Kidney epithelial cell (primary cell): ENCODE results near the gene PMP22. TPM values are rescaled to one million over a fixed set of nuclear protein-coding genes. Genes with fewer than 3 reads are reported as not detected.
"Not testable (repeated sequence)": the region's sequence is repeated elsewhere in the genome, so short reads cannot be mapped to it uniquely, and the experiment has no call there.

Source experiments
- DNase-seq: peaks from one replicate; pipeline ENCODE4 v3.0.0-alpha.2; 2010; ENCODE audit warnings: low read depth
- H3K27me3 ChIP-seq: 2 replicates; pipeline ENCODE4 v1.6.0; 2011; ENCODE audit warnings: low read length; ENCODE audit not compliant: control insufficient read depth, insufficient read depth
- H3K36me3 ChIP-seq: 2 replicates; pipeline ENCODE4 v1.5.1; 2011; ENCODE audit warnings: low read length; ENCODE audit not compliant: control insufficient read depth, insufficient read depth
- H3K4me3 ChIP-seq: 2 replicates; pipeline ENCODE4 v1.5.1; 2011; ENCODE audit warnings: low read depth, mild to moderate bottlenecking, control low read depth, low read length
- total RNA-seq: library from RNA; depleted of rRNA; stranded (reverse); fragments of >200 nt; gene quantifications from 2 replicates; pipeline ENCODE4 v1.2.3, GENCODE V29; 2015
- TF ChIP-seq, protein P1 (sequence below): IDR thresholded peaks from 2 replicates; pipeline ENCODE4 v1.5.1; 2011; ENCODE audit warnings: mild to moderate bottlenecking, moderate library complexity, low read length, control low read depth, inconsistent platforms; ENCODE audit not compliant: insufficient read depth, poor library complexity, severe bottlenecking

PMP22 gene
- total RNA-seq, 1 donor from 2014 or later = 12.6 TPM

DNA sequence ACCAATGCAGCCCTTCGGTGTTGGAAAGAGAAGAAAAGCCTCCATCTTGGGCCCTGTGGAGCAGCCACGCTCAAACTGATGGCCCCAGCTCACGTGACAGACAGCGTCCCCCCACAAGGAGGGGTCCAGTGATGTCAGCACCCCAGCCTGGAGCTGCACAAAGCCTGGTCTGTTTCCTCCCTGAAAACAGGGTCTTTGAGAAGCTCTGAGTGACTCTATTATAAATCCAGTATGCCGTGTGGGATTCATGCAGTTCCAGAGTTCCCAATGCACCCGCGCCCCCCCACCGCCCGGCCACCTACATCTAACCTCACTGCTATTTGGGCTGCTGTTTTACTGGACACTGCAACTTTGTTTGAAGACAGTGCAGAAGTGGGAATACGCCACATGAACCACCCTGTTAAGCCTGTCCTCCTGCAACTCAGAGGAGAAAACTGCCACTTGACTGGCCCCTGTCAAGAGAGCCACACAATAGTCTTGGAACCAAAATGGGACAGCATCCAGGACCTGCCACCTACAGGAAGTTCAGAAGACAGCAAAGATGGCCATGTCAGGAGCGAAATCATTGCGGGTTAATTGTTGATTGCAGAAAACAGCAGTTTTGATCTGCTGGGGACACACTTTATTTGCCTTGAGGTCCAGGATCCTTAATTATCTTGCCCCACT, 33.1 kb downstream of the PMP22 start:
- no peak overlapping the region for H3K4me3 ChIP-seq
- DNase-seq = no peak
- TF ChIP-seq, protein P1, sequence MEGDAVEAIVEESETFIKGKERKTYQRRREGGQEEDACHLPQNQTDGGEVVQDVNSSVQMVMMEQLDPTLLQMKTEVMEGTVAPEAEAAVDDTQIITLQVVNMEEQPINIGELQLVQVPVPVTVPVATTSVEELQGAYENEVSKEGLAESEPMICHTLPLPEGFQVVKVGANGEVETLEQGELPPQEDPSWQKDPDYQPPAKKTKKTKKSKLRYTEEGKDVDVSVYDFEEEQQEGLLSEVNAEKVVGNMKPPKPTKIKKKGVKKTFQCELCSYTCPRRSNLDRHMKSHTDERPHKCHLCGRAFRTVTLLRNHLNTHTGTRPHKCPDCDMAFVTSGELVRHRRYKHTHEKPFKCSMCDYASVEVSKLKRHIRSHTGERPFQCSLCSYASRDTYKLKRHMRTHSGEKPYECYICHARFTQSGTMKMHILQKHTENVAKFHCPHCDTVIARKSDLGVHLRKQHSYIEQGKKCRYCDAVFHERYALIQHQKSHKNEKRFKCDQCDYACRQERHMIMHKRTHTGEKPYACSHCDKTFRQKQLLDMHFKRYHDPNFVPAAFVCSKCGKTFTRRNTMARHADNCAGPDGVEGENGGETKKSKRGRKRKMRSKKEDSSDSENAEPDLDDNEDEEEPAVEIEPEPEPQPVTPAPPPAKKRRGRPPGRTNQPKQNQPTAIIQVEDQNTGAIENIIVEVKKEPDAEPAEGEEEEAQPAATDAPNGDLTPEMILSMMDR = no peak

DNA sequence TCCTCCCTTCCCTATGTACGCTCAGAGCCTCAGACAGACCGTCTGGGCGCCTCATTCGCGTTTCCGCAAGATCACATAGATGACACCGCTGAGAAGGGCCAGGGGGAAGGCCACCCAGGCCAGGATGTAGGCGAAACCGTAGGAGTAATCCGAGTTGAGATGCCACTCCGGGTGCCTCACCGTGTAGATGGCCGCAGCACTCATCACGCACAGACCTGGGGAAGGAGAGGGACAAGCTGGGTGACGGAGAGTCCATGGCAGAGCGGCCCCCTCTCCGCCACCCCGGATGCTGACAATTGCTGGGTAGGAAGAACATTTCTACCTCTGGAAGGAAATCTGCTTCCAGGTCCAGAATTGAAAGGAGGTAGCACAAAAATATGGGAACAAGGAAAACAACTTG, 34.3 kb downstream of the PMP22 start:
- Histone ChIP-seq H3K36me3 (no peaks in the 10 kb centered on the region), H3K4me3 (no peak overlapping the region), H3K27me3 (no peaks in the 10 kb centered on the region)
- no peak for DNase-seq
- TF ChIP-seq, protein P1 = no peak

More for the DNA sequence above, 33.1 kb downstream of the PMP22 start:
- Histone ChIP-seq H3K36me3 (no peaks in the 10 kb centered on the region), H3K27me3 (no peaks in the 10 kb centered on the region)

- not testable (repeated sequence) for H3K4me3 ChIP-seq, H3K27me3 ChIP-seq, DNase-seq, H3K36me3 ChIP-seq
Observed at GRCh38 chr17:15221827-15222226, 43.3 kb downstream of the PMP22 start.

DNA sequence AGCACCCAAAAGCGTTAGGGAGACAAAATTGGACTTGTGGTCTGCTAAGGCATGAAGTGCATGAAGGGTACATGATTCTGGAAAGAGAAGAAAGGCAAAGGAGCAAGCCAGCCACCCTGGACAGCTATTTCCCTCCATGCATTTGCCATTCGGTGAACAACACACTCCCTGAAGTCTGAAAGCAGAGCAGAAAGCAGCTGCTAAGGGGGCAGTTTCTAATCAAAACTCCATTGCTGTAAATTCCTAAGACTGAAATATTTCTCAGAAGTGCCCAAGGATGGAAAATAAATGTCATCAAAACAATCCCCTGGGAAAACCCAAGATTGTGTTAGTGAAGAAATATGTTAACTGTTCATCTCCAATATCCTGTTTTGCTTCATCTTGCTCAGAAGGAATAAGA, 44.3 kb downstream of the PMP22 start:
- DNase-seq = no peak
- no peaks in the 10 kb centered on the region for H3K27me3 ChIP-seq
- TF ChIP-seq, protein P1 = no peak
- H3K36me3 ChIP-seq = no peaks in the 10 kb centered on the region
- no peak overlapping the region for H3K4me3 ChIP-seq

- TF ChIP-seq, protein P1 = no peak
- Histone ChIP-seq H3K27me3 (no peaks in the 10 kb centered on the region), H3K4me3 (no peak overlapping the region), H3K36me3 (no peaks in the 10 kb centered on the region)
- DNase-seq = no peak
Observed at GRCh38 chr17:15216481-15216880, 48.6 kb downstream of the PMP22 start.

DNA sequence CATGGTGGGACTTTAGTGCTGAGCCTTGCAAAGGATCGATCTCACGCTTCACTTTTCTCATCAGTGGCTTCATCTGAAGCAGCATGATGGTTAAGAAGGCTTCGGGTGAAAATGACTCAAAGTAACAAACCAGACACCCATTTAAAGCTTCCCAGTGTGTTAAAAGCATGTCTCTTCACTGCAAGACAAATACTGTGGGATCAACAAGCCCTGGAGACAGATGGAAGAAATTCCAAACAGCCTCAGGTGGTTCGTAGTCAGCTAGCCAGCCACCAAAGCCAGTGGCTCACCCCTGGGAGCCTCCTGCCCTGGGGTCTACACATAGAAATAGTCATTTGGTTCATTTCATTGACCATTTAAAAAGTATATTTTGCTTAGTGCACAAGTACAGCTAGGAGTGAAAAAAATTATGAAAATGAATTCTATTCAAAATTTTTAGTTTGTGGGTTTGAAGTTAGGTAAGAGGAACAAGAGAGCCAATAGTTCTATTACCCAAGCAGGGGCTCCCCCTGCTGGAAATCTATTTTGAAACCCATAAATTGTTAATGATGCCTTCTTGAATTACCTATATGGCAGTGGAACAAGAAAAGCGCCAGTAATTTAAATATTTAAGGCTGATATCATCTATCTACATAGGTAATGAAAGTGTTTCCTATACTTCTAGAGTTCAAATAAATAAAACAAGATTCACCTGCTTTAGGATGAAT, 51.6 kb downstream of the PMP22 start:
- Histone ChIP-seq H3K27me3 (no peaks in the 10 kb centered on the region), H3K4me3 (no peak overlapping the region), H3K36me3 (no peaks in the 10 kb centered on the region)
- no peak for DNase-seq
- TF ChIP-seq, protein P1 = peak; percentile 24
